Hindlimb muscle (tissue), 1 donor: ENCODE data around the gene AARS2. TPM values are rescaled to one million over a fixed set of nuclear protein-coding genes. Genes with fewer than 3 reads are reported as not detected.

ENCODE experiments used
- DNase-seq: peaks from one replicate; pipeline ENCODE4 v3.0.0-alpha.2; 2013
- polyA plus RNA-seq: library from polyadenylated mRNA; unstranded; fragments of 120-200 nt; gene quantifications from one replicate; pipeline ENCODE4 v1.2.1, GENCODE V29; 2013; ENCODE audit not compliant: insufficient read length

AARS2 gene
- polyA plus RNA-seq, 1 donor = 9.9 TPM

DNA sequence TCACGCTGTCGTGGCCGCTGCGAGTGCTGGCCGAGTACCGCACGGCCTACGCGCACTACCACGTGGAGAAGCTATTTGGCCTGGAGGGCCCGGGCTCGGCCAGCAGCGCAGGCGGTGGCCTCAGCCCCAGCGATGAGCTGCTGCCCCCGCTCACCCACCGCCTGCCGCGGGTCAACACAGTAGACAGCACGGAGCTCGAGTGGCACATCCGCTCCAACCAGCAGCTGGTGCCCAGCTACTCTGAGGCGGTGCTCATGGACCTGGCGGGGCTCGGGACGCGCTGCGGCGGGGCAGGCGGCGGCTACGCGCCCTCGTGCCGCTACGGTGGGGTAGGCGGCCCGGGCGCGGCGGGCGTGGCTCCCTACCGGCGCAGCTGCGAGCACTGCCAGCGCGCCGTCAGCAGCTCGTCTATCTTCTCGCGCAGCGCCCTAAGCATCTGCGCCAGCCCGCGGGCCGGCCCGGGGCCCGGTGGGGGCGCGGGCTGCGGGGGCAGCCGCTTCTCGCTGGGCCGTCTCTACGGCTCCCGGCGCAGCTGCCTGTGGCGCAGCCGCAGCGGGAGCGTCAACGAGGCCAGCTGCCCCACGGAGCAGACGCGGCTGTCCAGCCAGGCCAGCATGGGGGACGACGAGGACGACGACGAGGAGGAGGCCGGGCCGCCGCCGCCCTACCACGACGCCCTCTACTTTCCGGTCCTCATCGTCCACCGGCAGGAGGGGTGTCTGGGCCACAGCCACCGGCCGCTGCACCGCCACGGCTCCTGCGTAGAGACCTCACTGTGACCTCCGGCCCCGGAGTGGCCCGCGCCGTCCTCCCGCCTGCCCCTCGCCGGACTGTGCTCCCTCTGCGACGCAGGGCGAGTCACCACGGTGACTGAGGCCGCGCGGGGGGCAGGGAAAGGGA is 37.1 kb downstream of the AARS2 start:
- no peak for DNase-seq

- no peak for DNase-seq
Measured at GRCh38 chr6:44275271-44275748, 37.8 kb downstream of the AARS2 start.

- DNase-seq = no peak
Measured at GRCh38 chr6:44273617-44274016, 39.5 kb downstream of the AARS2 start.

- DNase-seq = no peak
Measured at GRCh38 chr6:44272999-44273566, 40.1 kb downstream of the AARS2 start.

- DNase-seq = no peak
Measured at GRCh38 chr6:44272529-44272928, 40.6 kb downstream of the AARS2 start.

DNA sequence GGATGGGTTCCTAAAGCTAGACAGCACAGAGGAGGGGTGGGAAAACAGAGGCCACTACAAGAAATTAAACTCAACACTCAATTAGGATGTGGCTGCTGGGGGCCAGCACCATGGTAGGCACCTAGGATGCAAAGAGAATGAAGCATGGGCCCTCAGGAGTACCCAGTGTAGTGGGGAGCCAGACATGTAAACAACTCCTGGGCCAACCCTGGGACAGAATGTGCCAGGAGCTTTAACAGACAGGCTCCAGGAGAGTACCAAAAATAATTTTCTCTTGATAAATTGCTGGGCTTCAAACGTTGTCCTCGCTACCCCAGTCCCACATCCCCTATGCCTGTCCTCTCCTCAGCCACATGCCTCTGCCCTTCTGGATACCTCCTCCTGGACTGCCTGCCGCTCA is 41.2 kb downstream of the AARS2 start:
- DNase-seq = no peak

- no peak for DNase-seq
Measured at GRCh38 chr6:44271406-44271723, 41.8 kb downstream of the AARS2 start.

DNA sequence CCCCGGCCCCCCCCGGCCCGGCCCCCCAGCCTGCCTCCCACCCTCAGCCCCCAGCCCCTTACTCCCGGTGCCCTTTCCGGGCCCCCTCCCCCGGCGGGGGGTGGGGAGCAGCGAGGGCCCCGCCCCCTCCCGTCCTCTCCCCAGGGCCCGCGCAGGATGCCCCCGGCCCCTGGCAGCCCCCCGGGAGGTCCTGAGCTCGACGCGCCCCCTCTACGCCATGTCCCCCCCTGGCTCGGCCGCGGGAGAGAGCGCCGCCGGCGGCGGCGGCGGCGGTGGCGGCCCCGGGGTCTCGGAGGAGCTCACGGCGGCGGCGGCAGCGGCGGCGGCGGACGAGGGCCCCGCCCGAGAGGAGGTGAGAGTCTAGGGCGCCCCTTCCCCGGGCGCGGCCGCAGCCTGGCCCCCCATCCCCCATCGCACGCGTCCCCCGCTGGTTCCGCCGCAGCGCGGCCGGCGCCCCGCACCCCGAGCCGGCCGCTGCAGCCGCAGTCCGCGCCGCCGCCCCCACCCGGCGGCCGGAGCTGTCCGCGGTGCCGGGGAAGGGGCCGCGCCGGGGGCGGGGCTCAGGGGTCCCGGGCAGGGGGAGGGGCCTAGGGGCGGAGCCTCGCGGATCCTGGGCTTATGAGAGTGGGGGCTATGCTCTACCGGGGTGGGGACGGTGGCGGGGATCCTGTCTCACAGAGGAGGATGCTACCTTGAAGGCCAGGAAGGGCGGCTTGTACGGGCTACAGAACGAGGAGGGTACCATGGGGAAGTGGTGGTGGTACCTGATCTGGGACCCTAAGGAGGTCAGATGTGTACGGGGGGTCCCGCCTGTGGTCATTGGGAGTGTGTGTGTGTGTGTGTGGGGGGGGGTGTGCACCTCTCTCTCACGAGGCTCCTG is 42.4 kb downstream of the AARS2 start:
- no peak for DNase-seq

DNA sequence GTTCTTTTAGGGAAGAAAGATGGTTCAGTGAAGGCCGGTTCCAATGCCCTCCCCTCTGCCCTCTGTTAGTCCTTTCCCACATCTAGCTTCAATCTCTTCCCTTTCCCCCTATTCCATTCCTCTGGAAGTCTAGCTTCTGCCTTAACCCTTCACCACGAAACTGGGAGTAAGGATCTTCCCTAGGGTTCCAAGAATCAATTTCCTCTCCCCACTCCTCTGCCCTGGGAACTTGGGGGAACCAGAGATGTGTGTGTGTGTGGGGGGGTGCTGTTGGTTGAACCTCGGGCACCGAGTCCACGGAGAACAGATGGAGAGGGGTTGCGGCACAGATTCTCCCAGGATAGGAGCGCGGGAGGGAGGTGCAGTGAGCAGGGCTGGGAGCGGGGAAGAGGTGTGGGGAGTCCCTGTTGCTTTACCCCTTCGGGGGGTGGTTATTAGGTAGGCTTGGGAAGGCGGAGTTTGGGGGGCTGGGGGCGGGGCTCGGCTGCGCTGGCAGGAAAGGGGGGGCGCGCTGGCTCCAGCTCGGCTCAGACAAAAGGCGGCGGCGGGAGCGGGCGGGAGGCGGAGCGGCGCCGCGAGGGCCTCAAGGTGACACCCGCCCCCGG is 43.1 kb downstream of the AARS2 start, which contains the start of gene TMEM151B:
TMEM151B (plus strand) TSS at position 530 of the 605 bp plus-strand sequence. CDS start 293 bp downstream, outside the sequence.
- no peak for DNase-seq

DNA sequence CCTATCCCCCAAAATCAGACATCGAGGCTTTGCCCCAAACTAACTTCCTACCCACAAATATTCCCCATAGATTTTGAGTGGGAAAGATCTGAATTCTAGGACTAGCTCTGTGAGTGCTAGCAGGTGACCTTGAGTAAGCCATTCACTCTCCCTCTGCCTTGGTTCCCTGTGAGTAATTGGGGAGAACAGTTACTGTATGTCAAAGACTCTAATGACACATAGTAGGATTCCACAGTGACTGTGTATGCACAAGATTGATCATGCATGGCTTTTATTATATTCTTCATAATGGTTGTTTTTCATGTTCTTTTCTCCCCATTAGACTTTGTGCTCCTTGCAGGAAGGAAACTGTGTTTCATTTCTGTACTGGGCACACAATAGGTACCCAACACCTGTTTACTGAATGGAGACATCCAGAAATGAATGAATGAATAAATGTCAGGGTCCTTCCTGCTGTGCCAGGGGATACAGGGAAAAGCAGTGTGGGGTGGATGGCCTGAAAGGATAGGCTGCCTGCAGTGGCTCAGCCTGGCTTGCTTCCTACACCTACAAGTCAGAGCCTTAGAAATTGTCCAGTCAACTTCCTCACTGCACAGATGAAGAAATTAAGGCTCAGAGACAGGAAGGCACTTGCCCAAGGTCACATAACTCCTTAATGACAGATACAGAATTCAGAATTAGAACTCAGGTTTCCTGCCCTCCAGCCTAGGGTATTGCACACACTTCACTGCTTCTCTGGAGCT is 43.8 kb downstream of the AARS2 start:
- no peak for DNase-seq

DNA sequence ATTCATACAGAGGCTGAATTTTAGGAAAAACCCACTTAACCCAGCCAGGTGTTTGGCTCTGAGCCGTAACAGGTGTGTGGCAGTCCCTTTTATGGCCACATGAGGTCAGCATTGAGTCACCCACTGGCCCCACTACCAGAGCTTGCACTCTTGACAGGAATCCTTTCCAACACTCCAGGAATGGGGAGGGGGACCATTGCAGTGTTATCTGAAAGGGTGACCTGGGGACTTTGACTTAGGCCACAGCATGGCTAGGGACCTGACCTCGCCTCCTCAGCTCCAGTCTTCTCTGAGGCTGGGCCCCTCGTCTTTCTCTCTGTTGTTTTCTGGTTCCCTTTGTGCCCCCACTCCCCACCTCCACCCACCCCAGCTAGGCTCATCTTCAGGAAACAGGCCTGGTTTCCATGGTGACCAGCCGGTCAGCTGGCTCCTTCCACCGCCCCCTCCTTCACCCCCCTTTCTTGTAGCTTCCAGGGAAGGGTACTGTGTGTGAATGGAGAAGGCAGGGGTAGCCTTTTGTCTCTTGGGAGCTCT is 45.0 kb downstream of the AARS2 start:
- DNase-seq = no peak

- DNase-seq = no peak
Measured at GRCh38 chr6:44267252-44267651, 45.9 kb downstream of the AARS2 start.

DNA sequence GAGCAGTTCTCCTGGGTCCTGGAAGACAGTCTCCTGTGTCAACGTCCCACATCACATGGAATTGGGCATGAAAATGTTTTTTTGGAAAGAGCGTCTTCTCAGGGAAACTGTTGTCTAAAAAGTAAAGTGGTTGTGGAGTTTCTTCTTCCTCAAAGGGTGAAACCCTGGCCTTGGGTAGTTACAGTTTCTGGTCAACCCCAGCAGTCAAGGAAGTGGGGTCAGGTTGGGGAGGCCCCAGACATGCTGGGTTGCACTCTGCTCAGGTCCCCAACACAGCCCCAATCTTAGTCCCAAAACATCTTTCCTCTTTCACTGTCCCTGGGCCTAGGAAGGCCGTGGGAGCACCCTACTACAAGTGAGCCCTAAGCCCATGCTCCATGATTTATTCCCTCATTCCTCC is 46.8 kb downstream of the AARS2 start:
- DNase-seq = no peak

DNA sequence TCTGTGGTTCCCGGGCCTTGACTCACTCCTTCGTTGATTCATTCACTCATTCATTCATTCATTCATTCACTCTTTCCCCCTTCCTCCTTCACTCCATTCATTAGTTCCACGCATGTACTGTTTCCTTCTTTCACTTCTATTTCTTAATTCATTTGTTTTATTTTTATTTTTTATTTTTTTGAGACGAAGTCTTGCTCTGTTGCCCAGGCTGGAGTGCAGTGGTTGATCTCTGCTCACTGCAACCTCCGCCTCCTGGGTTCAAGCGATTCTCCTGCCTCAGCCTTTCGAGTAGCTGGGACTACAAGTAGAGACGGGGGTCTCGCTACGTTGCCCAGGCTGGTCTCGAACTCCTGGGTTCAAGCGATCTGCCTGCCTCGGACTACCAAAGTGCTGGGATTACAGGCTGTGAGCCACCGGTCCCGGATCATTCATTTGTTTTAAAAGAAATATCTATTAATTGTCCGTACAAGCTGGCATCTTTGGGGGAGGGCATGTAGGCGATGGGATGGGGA is 47.4 kb downstream of the AARS2 start:
- DNase-seq = no peak

DNA sequence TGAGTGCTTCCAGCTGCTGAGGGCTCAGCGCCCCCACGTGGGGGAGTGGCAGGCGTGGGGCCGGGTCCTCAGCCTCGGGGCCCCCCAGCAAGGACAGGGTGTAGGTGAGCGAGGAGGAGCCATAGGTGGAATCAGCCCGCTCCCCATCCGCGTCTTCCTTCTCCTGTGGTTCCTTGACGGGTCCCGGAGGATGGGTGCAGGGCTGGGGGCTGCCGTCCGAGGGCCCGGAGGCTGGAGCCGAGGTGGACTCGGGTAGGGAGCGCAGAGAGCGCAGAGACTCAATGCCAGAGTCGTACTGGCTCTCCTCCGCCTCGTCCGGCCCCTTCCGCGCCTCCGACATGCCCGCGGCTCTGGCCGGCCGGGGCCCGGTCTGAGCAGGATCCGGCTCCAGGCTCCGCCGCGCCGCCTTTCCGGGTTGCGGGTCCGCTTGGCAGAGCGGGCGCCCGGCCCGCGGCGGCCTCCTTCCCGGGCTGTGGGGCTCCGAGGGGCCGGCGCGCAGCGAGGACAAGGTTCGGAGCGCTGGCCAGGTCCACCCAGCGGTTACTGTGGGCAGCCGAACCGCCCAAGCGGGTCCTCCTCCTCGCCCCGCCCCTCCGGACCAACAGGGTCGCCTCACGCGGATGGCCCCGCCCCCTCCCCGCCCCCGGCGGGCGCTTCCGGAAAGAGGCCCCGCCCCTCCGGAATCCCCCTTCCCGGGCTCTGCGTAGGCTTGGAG is 48.0 kb downstream of the AARS2 start, which contains the start of gene NFKBIE:
NFKBIE (minus strand) TSS at position 545 of the 715 bp plus-strand sequence; CDS start at position 340, 205 bp downstream.
- DNase-seq = peak; percentile 93

- DNase-seq = no peak
Measured at GRCh38 chr6:44264154-44265006, 48.8 kb downstream of the AARS2 start.

DNA sequence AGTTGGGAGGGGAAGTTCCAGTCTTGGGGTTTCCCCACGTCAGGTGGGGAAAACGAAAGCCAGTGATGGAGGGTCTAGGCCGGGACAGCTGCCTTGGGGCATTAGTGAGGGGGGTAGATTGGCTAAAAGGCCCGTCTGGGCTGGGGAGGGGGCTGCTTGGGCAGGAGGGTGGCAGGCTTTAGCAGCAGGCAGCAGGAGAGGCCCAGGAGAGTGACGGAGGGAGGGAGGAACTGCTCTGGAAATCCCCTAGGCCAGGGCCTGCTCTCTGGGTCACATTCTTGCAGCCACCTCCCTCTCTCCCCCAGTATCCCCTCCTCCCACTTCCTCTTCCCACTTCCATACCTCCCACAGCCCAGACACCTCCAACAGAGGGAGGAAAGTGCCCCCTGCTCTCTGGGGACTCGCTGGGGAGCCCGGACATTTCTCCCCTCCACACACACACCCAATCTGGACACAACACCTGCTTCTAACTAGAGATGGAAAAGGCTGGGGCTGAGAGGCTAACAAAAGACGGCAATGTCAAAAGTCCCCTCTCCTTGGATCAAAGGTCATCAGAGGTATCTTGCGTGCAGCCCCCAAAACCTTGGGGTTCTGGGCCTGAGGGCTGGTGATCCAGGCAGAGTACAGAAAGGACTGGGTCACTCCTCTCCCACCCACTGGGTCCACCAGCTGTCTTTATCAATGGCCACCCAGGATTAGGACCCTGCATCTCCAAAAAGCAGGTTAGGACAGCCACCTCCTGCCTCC is 49.6 kb downstream of the AARS2 start:
- no peak for DNase-seq

DNA sequence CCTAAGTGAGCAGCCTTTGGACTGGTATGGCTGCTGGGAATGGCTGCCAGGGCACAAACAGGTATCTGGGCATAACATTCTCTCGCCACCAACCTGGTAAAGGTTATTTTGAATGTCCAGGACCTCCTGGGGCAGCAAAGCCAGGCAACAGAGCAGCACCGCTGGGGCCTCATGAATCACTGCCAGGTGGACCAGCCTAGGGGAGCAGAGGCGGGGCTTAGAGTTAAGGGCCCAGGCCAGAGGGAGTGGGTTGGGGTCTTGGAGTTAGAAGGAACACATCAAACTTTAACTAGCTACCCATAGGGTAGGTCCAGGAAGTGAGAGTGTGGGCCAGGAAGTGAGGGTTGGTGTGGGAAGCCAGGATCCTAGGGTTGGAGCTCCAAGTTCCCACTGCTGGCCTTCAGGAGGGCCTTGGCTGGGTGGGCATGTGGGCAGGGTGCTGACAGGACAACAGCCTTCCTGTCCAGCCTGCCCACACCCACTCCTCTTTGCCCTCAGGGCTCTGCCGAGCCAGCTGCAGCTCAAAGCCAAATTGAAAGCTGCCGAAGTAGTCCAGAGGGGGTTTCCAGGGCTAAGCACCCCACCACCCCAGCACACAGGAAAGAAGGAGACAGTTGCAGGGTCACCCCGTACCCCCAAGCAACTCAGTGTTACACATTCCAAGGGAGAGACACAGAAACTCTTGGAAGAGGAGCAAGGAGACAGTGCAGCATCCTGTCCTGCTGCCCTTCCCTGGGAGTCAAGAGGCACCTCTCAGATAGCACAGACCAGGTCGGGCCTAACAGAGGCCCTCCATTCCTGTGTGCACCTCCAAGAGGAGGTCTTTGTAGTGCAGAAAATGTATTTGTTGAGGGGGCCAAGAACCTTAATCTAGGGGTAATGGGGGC is 50.4 kb downstream of the AARS2 start:
- DNase-seq = no peak
